NAMALWA (cell line): ENCODE data around the gene IDH3B.

Source experiments
- DNase-seq: peaks from one replicate; pipeline ENCODE4 v3.0.0-alpha.2; 2015; ENCODE audit warnings: low spot score

The IDH3B gene

GRCh38 chr20:2656471-2657117 lies 7.4 kb downstream of the IDH3B start:
- peak; percentile 30 for DNase-seq

GRCh38 chr20:2655331-2656116 lies 8.5 kb downstream of the IDH3B start:
- no peak for DNase-seq

- no peak for DNase-seq
These were observed 9.2 kb downstream of the IDH3B start for GRCh38 chr20:2654831-2655230.

GRCh38 chr20:2654384-2654822 lies 9.6 kb downstream of the IDH3B start:
- no peak for DNase-seq

- DNase-seq, result no peak
These were observed 10.2 kb downstream of the IDH3B start for GRCh38 chr20:2653556-2654383.

- DNase-seq, result peak; percentile 80
These were observed 11.1 kb downstream of the IDH3B start for GRCh38 chr20:2652724-2653555.

- peak; percentile 92 for DNase-seq
These were observed 12.0 kb downstream of the IDH3B start, which contains the start of gene NOP56 for GRCh38 chr20:2651772-2652723. Gene NOP56 (plus strand): TSS chr20:2652632. CDS start chr20:2652661, 29 bp downstream.

- DNase-seq, result no peak
These were observed 20.3 kb downstream of the IDH3B start for GRCh38 chr20:2643708-2644107.

- no peak for DNase-seq
These were observed 23.1 kb downstream of the IDH3B start for GRCh38 chr20:2640899-2641298.

GRCh38 chr20:2640260-2640659 lies 23.8 kb downstream of the IDH3B start:
- DNase-seq, result no peak

GRCh38 chr20:2637246-2637645 lies 26.8 kb downstream of the IDH3B start:
- no peak for DNase-seq

- DNase-seq, result no peak
These were observed 30.6 kb downstream of the IDH3B start for GRCh38 chr20:2633381-2633780.

GRCh38 chr20:2631228-2631627 lies 32.8 kb downstream of the IDH3B start:
- peak; percentile 9 for DNase-seq

- no peak for DNase-seq
These were observed 37.0 kb downstream of the IDH3B start for GRCh38 chr20:2626853-2627541.

- DNase-seq, result no peak
These were observed 39.0 kb downstream of the IDH3B start for GRCh38 chr20:2625062-2625461.

GRCh38 chr20:2624190-2624589 lies 39.8 kb downstream of the IDH3B start:
- no peak for DNase-seq

GRCh38 chr20:2619961-2620595 lies 43.9 kb downstream of the IDH3B start:
- no peak for DNase-seq

- DNase-seq, result no peak
These were observed 44.7 kb downstream of the IDH3B start for GRCh38 chr20:2619337-2619736.

- no peak for DNase-seq
These were observed 45.2 kb downstream of the IDH3B start for GRCh38 chr20:2618815-2619214.
